Endodermal cell (in vitro differentiated cells): ENCODE measurements around the gene S100A8. TPM values are rescaled to one million over a fixed set of nuclear protein-coding genes. Genes with fewer than 3 reads are reported as not detected.
"Not testable (repeated sequence)": the region's sequence is repeated elsewhere in the genome, so short reads cannot be mapped to it uniquely, and the experiment has no call there.

Experiments used
- DNase-seq: peaks from one replicate; pipeline ENCODE4 v3.0.0-alpha.2; 2017
- H3K27ac ChIP-seq: 2 replicates; pipeline ENCODE4 v1.5.1; 2013; ENCODE audit warnings: mild to moderate bottlenecking, low read depth, low read length, moderate library complexity
- H3K27me3 ChIP-seq: 2 replicates; pipeline ENCODE4 v1.6.1; 2013; ENCODE audit warnings: mild to moderate bottlenecking, low read length, moderate library complexity; ENCODE audit not compliant: insufficient read depth, control insufficient read depth, poor library complexity, severe bottlenecking
- H3K36me3 ChIP-seq: 2 replicates; pipeline ENCODE4 v1.7.0; 2013; ENCODE audit warnings: mild to moderate bottlenecking, low read length, moderate library complexity; ENCODE audit not compliant: control insufficient read depth, insufficient read depth
- H3K4me1 ChIP-seq: one replicate; pipeline ENCODE4 v1.7.0; 2013; ENCODE audit warnings: low read length; ENCODE audit not compliant: control insufficient read depth, insufficient read depth
- H3K4me3 ChIP-seq: 2 replicates; pipeline ENCODE4 v1.5.1; 2013; ENCODE audit warnings: mild to moderate bottlenecking, low read length, moderate library complexity
- H3K9ac ChIP-seq: 2 replicates; pipeline ENCODE4 v1.6.1; 2013; ENCODE audit warnings: mild to moderate bottlenecking, low read length, moderate library complexity; ENCODE audit not compliant: poor library complexity, severe bottlenecking; ENCODE audit errors: extremely low read depth
- H3K9me3 ChIP-seq: 2 replicates; pipeline ENCODE4 v1.6.1; 2013; ENCODE audit warnings: mild to moderate bottlenecking, low read length, moderate library complexity; ENCODE audit not compliant: control insufficient read depth
- H3K27ac Mint-ChIP-seq: 2 replicates; pipeline ENCODE4 v1.8.0; 2020; ENCODE audit warnings: mixed read lengths
- H3K27me3 Mint-ChIP-seq: 2 replicates; pipeline ENCODE4 v1.8.0; 2021; ENCODE audit warnings: mild to moderate bottlenecking, mixed read lengths; ENCODE audit not compliant: insufficient read depth
- H3K36me3 Mint-ChIP-seq: 2 replicates; pipeline ENCODE4 v1.8.0; 2020; ENCODE audit warnings: low read depth, mixed read lengths
- H3K4me1 Mint-ChIP-seq: 2 replicates; pipeline ENCODE4 v1.8.0; 2020; ENCODE audit warnings: mixed read lengths
- H3K4me3 Mint-ChIP-seq: 2 replicates; pipeline ENCODE4 v1.8.0; 2020; ENCODE audit warnings: mild to moderate bottlenecking, moderate library complexity, mixed read lengths
- H3K9me3 Mint-ChIP-seq: 2 replicates; pipeline ENCODE4 v1.8.0; 2020; ENCODE audit warnings: mild to moderate bottlenecking, mixed read lengths
- CTCF ChIP-seq: fragments of 200-600 bp; sonication (generic); conservative IDR thresholded peaks from 2 replicates; pipeline ENCODE4 v1.5.0; 2021; ENCODE audit warnings: antibody characterized with exemption, mild to moderate bottlenecking
- WGBS, 2 experiments: methylation state at CpG; one replicate each; pipeline versions ENCODE4 v1.1.5 to v1.1.7; 2013; ENCODE audit warnings: missing lambda C conversion rate in 2 of 2, mixed read lengths in 1 of 2; ENCODE audit not compliant: insufficient coverage in 1 of 2, insufficient read length in 1 of 2; 5-methylcytosine and 5-hydroxymethylcytosine counted together
- total RNA-seq, 2 donors: library from RNA; stranded (reverse); fragmentation: NEBNext Ultra II Directional in 1 of 2; extraction: Animal tissue kit (Norgen Biotek cat#: 25700) in 1 of 2; gene quantifications; 2 replicates in 1 of 2; 3 replicates in 1 of 2; pipeline ENCODE4 v1.2.1, GENCODE V29; 2021

S100A8 gene
- total RNA-seq, 2 donors from 2014 or later = not detected

DNA sequence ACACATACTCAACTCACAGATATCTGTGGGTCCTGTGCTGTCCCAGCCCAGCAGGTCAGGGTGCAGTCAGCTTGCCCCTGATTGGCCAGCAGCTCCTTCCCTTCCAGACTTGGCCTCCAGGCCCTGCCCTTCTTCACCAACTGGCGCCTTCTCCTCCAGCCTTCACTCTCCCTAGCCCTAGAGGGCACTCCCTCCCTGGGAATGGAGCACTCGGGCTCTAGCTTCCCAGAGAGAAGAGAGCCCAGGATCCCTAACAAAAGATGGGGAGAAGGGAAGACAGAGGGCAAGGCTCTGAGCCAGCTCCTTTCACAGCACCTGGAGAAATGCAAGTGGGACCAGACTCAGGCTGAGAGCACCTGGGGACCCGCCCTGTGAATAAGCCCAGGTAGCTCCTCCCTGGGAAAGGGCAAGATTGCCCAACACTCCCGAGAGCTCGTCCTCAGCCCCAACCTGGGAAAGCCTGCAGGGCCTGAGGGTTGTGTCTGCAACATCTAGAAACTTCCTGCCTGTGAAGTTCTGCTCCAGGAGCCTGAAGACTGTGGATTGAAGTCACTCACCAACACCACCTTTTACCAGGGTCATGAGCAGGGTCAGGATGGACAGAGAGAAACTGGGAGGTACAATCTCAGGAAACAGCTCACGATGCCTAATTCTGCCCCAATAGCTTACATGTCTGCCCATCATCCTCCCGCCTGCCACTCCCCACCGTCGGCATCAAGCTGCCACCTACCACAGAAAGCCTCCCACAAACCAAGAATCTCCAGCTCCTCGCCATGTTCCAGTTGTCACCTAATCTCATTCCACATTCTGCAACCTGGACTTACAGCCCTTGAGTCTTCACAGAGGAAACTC, 42.1 kb downstream of the S100A8 start, which contains the start of gene PGLYRP4:
PGLYRP4 (minus strand) TSS at position 331 of the 852 bp plus-strand sequence. CDS start 909 bp downstream, outside the sequence.
- Mint-ChIP-seq H3K27me3 (peaks cover 20% of the 10 kb centered on the region), H3K27ac (no peak within 1 kb of the TSS), H3K4me1 (peaks cover 25% of the 10 kb centered on the region), H3K9me3 (no peaks in the 10 kb centered on the region), H3K4me3 (no peak within 1 kb of the TSS), H3K36me3 (no peaks in the 10 kb centered on the region)
- peaks cover 4% of the 10 kb centered on the region for H3K4me1 ChIP-seq
- H3K27ac ChIP-seq = no peak within 1 kb of the TSS
- H3K9ac ChIP-seq = no peak within 1 kb of the TSS
- peak; percentile 71 for DNase-seq
- H3K27me3 ChIP-seq = no peaks in the 10 kb centered on the region
- no peaks in the 10 kb centered on the region for H3K9me3 ChIP-seq
- no peaks in the 10 kb centered on the region for H3K36me3 ChIP-seq
- TF ChIP-seq CTCF = no peak
- H3K4me3 ChIP-seq = no peak within 1 kb of the TSS
- WGBS, 2 experiments = 69 to 72% methylated on average over 5 to 10 of the region's 10 CpGs

DNA sequence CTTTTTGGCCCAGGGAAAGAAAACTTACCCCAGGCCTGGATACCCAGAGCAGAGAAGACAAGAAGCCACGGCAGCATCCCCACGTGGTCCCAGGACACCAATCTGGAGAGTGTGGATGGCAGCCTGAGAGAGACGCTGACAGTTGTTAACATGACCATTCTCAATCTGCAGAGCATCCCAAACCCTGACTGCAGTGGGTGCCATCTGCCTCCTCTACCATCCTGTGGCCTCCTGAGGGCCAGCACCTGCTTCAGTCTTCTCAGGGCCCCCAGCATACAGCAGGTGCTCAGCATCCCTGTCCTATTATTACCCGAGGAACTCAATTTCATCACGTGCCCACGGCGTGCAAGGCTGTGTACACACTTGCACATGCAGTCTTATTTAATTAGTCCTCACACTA, 43.0 kb downstream of the S100A8 start:
- Mint-ChIP-seq H3K4me3 (no peak overlapping the region), H3K9me3 (no peaks in the 10 kb centered on the region), H3K27ac (no peak overlapping the region), H3K36me3 (no peaks in the 10 kb centered on the region), H3K27me3 (peaks cover 20% of the 10 kb centered on the region), H3K4me1 (peaks cover 33% of the 10 kb centered on the region)
- Histone ChIP-seq H3K9me3 (no peaks in the 10 kb centered on the region), H3K27ac (no peak overlapping the region), H3K4me1 (peaks cover 6% of the 10 kb centered on the region), H3K27me3 (no peaks in the 10 kb centered on the region), H3K36me3 (no peaks in the 10 kb centered on the region), H3K4me3 (no peak overlapping the region), H3K9ac (no peak overlapping the region)
- 77% methylated on average over 7 of the region's 7 CpGs for WGBS, 2 experiments
- DNase-seq = no peak
- TF ChIP-seq CTCF = no peak

DNA sequence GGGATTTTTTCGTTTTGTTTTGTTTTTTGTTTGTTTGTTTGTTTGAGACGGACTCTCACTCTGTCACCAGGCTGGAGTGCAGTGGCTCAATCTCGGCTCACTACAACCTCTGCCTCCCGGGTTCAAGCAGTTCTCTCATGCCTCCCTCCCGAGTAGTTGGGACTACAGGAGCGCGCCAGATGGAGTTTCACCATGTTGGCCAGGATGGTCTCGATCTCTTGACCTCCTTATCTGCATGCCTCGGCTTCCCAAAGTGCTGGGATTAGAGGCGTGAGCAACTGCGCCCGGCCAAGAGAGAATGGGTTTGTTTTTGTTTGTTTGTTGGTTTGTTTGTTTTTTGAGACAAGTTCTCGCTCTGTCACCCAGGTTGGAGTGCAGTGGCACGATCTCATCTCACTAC, 43.8 kb downstream of the S100A8 start:
- H3K36me3 Mint-ChIP-seq, H3K4me1 ChIP-seq, H3K4me3 Mint-ChIP-seq, H3K9me3 Mint-ChIP-seq, H3K27ac Mint-ChIP-seq, H3K36me3 ChIP-seq, H3K4me3 ChIP-seq, H3K9ac ChIP-seq, H3K27ac ChIP-seq, H3K9me3 ChIP-seq, H3K27me3 ChIP-seq: not testable (repeated sequence)
- peaks cover 41% of the 10 kb centered on the region for H3K4me1 Mint-ChIP-seq
- WGBS, 2 experiments = 83 to 92% methylated on average over 7 to 14 of the region's 14 CpGs
- peak; percentile 24 for DNase-seq
- H3K27me3 Mint-ChIP-seq = peaks cover 20% of the 10 kb centered on the region
